Renal cortex interstitium (tissue), 15 donors: ENCODE results near the gene SHISA6. TPM values are rescaled to one million over a fixed set of nuclear protein-coding genes. Genes with fewer than 3 reads are reported as not detected.

ENCODE experiments used
- DNase-seq, 11 donors: peaks; one replicate each; pipeline ENCODE4 v3.0.0-alpha.2; 2013; ENCODE audit warnings: low read depth in 9 of 11, low spot score in 4 of 11; ENCODE audit errors: extremely low read depth in 1 of 11
- long read RNA-seq, 16 experiments: transcript quantifications; one replicate each; lab custom pipeline, GENCODE V29; 2026
- polyA plus RNA-seq, 3 donors: library from polyadenylated mRNA; unstranded; fragments of 120-200 nt; gene quantifications; one replicate each; pipeline ENCODE4 v1.2.1, GENCODE V29; 2013; ENCODE audit not compliant: insufficient read length in 3 of 3

SHISA6 gene
- 1 to 10 TPM; 1.1 to 2.3 (median 2.1) TPM for polyA plus RNA-seq
- long read RNA-seq, donor 1 = 0 reads
- long read RNA-seq, donor 2, partial matches to known transcripts = 0 of 1 reads
- long read RNA-seq, donor 2, other reads (novel, unspliced or antisense) = 0 of 1 reads
- long read RNA-seq, donor 3 = 0 reads
- long read RNA-seq, donor 4 = 0 reads
- long read RNA-seq, donor 5 = 0 reads
- long read RNA-seq, donor 6 = 0 reads
- long read RNA-seq, donor 7 = 0 reads
- long read RNA-seq, donor 8 = 0 reads
- long read RNA-seq, donor 9 = 0 reads
- long read RNA-seq, donor 10 = 0 reads
- long read RNA-seq, donor 11, full-length matches to known transcripts = 1 of 1 reads
- long read RNA-seq, donor 11, partial matches to known transcripts = 0 of 1 reads
- long read RNA-seq, donor 11, other reads (novel, unspliced or antisense) = 0 of 1 reads
- long read RNA-seq, donor 12, full-length matches to known transcripts = 1 of 1 reads
- long read RNA-seq, donor 12, partial matches to known transcripts = 0 of 1 reads
- long read RNA-seq, donor 12, other reads (novel, unspliced or antisense) = 0 of 1 reads
- long read RNA-seq, donor 13 = 0 reads
- long read RNA-seq, donor 14 = 0 reads
- long read RNA-seq, donor 15 = 0 reads
- long read RNA-seq, donor 16 = 0 reads

DNA sequence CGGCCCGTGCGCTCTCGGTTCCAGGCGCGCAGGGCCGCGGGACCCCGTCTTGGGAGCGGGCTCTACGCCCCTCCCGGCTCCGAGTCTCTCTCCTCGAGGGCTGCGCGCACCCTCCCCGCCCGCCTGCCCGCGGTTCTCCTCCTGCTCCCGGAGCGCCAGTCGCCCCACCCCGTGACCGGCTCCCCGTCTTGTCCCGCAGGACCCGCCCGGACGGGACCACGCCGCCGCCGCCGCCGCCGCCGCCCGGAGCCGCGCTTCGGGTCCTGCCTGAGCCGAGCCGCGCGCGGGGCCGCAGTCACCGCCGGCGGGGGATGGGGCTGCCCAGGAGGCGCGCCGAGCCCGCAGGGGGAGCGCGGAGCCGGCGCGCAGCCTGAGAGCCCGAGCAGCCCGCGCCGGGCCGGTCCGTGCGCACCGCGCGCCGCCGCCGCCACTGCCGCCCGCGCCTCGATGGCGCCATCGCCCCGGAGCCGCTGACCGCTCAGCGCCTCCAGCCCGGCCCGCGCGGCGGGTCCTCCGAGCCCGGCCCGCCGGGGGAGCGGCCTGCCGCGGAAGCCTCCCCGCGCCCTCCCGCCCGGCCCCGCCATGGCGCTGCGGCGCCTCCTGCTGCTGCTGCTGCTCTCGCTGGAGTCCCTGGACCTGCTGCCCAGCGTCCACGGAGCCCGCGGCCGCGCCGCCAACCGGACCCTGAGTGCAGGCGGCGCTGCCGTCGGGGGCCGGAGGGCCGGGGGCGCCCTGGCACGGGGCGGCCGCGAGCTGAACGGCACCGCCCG is at the start of gene SHISA6:
Gene SHISA6 (plus strand): TSS at position 373 of the 770 bp plus-strand sequence.
- DNase-seq = peak in 1 of 11 donors; percentile 15

DNA sequence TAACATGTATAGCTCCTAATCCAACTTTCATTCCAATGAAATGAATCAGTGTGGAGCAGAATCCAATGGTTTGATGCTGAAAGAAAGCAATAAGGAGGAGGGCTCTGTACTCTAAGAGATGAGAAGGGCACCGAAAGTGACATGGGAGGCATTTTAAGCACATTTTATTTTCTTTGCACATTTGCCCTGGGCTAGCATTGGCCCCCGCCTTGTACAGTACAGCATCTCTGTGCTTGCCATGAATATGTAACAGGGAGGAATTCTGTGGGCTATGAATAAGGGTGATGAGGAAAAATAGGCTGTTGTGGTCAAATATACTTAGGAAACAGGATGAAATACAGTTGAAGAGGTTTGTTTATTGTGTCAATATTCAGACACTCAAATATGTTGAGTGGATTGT is 45.2 kb upstream of the SHISA6 start:
- no peak for DNase-seq

DNA sequence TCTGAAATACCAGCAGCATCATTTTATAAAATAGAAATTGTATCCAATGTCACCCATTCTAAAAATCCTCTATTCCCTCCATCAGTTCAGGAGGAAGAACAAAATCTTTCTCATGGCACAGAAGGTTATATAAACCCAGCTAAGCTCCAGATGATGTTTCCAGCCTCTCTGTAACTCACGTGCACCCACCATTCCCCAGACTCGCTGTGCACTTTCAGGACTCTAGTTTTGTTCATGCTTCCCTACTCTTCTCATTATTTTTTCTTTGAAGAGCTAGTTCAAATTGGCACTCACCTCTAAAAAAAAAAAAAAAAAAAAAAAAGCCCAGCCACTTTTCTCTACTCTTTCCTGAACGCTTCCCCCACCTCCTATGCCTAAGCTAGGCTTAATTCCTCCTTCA is 36.0 kb upstream of the SHISA6 start:
- no peak for DNase-seq

DNA sequence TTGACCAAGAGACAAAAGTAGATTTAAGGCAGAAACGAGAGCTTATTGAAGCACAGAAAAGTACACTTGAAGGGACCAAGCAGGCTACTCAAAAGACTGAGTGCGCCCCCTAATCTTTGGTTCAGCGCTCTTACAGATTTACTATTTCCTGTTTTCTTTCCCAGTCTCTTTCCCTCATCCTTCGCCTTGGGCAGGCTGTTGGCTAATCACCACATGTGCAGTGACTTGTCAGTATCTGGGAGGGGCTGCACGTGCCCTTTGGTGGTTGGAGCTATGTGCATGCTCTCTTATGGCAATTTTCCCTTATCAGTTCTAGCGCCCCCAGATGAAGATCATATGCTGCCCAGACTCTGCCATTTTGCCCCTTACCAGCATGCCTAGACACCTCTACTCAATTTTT is 35.4 kb upstream of the SHISA6 start:
- peak in 2 of 11 donors; percentile 4 to 5 for DNase-seq

DNA sequence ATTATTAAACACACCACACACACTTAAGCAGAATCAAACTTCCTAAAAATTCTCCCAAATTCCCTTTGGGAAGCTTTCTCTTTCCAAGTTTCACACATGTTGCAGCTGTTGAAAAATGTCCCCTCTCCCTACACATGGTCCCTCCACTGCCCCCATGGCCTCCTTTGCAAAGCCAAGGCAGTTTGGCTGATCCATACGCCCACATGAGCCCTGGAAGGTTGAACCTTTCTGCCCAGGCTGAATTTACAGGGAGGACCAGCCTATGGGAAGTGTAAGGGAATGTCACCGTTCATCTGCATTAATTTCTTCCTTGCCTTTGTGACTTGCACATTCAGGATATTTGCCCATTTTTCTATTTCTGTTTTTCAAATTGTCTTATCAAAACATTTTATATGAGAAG is 31.1 kb upstream of the SHISA6 start:
- DNase-seq = no peak

DNA sequence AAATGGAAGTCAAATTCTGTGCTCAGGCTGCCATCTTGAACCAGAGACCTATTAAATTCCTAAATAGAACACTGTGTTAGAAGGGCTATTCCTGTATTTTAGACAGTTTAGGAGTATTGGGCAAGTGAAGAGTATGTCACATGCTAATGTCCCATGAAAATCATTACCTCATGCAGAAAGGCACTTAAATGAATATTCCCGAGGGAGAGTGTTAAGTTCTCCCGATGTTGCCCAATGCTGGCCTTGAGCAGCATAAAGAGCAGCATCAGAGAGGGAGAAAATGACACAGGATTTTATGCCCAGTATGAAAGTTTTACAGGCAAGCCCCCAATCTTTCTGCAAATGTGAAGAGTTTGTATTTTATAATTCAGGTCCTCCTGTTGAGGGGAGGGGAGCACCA is 28.2 kb upstream of the SHISA6 start:
- no peak for DNase-seq

DNA sequence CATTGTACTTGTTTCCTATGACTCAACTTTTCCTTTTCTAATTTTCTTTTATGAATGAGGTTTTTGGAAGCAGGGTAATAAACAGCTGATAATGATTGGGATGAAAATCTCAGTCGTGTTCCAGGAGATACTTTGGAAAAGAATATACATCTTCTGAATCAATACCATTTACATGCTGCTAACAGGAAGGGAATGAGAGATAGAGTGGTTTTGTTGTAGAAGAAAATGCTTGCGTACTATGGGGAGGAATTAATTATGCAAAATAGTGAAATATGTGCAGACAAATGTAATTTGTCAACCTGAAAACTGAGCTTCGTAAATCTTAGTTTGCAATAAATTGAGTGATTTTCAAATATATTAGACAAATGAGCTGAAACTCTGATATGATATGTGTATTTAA is 24.0 kb upstream of the SHISA6 start:
- DNase-seq = no peak

DNA sequence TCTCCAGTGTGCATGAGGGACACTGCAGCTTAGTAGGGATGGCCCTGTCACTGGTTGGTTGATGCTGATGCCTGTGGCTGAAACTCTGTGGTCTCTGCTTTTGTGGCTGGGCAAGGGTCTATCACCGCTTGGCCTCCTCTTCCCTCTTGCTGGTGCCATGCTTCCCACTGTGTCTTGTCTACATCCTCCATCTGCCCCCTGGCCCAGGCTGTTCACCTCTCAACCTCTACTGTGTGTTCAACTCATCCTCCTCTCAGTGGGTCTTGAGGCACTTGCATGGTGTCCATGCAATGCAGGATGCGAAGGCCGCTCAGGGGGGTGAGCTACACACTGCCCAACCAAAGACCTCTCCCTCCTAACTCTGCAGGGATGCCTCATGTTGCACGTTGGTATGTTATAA is 19.8 kb upstream of the SHISA6 start:
- no peak for DNase-seq

DNA sequence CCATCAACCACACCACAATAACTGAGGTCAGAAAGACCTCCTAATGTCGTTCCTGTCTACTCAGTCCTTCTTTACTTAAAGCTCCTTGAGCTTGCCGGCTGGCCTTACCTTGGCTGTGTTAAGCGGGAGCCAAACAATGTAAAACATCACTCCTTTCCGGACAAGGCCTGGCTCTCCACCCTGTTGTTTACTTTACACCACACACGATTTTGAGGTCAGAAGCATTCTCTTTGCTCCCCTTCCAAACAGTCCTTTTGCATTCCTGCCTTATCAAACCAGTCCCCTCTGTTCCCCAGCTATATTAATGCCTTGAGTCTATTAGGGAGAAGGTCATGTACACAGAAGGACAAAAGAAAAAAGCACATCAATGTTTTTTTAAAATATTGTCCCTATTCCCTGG is 19.3 kb upstream of the SHISA6 start:
- no peak for DNase-seq

DNA sequence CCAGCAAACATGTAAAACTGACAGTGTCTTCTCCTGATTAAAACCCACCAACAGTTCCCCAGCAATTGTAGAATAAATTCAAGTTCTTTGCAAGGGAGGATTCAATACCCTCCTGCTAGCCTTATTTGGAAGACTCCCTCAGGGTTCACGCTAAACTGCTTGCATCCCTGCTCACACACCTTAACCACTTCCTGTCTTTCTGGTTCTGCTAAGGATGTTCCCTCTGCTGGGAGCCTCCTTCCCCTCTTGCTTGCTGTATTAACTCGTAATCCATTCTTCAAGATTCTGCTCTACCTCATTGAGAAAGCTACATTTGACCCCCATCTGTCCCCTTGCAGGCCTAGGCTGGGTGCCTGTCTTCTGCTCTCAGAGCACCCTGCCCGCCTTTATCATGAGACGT is 2.3 kb upstream of the SHISA6 start:
- DNase-seq = no peak

DNA sequence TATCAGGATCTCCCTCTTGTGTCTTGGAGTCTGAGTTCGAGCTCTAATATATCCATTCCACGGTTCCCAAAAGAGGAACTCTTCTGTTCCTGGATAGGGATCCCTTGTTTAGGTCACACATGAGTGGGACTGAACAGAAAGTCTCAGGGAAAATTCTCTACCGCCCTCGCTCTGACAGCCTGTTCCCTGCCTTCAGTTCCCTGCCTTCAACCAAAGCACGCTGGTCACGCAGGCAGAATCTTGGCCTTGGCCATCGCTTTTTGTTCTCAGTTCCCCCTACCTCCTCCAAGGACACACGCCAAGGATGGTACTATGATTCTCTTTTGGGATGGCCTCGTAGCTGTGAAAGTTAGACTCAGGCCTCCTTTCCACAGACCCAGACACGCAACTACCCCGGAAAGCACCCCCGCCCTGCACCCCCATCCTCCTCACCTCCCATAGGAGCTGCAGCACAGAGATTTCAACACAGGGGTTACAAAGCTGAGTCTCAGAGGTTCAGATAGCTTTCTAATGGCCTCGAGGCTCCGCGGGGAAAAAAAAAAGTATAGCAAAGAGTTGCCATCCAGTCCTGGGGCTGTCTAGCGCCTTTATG is 1.5 kb upstream of the SHISA6 start:
- DNase-seq = no peak

DNA sequence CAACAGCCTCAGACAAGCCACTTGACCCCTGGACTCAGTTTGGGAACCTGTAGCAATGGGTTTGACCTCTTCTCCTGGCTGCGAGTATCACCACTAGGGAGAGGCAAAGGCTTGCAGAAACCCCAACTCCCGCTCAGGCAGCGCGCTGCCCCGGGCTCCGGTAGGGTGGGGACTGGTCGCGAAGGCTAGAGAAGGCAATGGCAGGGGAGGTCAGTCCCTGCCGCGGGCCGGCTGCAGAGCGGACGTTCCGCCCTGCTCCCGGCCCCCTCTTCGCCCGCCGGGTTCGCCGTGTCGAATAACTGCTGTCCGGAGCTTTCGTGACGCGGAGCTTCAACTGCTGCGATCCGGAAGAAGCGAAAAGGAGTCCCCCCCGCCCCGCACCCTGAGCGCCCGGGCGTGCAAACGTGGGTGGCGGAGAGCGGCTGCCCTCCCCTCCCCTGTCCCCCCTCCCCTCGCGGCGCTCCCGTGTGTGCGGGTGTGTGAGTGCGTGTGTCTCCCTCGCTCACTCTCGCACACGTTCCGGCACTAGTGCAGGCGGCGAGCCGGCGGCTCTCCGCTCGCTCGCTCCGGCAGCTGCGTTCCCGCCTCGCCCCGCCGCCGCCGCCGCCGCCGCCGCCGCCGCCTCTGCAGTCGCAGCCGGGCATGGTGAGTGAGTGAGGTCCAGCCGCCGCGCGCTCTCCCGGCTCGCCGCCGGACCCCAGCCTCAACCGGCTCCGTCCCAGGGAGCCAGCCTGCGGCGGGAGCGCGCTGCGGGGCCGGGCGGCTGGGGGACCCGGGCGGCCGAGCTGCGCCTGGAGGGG is 772 bp upstream of the SHISA6 start:
- peak in 3 of 11 donors; percentile 28 to 34 (median 32) for DNase-seq

DNA sequence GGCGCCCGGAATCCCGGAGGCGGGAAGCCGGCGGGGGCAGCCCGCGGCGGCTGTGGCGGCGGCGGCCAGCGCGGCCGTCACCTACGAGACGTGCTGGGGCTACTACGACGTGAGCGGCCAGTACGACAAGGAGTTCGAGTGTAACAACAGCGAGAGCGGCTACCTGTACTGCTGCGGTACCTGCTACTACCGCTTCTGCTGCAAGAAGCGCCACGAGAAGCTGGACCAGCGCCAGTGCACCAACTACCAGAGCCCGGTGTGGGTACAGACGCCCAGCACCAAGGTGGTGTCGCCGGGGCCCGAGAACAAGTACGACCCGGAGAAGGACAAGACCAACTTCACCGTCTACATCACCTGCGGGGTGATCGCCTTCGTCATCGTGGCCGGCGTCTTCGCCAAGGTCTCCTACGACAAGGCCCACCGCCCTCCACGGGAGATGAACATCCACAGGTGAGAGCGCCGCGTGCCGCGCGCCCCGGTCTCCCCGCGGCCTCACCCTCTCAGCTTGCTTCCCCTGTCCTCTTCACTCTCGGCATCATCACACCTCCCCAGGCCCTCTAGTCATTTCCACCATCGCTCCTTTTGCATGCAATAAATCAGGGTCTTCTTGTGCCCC is 706 bp downstream of the SHISA6 start:
- DNase-seq = no peak

DNA sequence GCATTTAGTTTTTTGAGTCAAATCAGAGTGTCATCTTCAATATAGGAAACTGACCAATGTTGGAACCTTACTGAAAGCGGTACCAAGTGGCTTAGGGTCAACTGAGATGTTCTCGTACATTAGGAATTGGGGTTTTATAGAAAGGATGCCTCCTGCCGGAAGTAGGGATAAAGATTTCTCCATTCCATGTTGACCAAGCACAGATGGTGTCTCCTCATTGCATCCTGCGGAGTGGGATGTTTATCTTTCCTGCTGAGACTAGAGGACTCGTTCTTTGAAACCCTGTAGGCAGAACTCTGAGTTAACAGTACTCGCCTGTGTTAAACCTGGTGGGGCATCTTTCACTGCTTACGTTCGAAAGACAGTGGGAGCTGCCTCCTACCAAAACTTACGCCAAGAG is 1.4 kb downstream of the SHISA6 start:
- no peak for DNase-seq

DNA sequence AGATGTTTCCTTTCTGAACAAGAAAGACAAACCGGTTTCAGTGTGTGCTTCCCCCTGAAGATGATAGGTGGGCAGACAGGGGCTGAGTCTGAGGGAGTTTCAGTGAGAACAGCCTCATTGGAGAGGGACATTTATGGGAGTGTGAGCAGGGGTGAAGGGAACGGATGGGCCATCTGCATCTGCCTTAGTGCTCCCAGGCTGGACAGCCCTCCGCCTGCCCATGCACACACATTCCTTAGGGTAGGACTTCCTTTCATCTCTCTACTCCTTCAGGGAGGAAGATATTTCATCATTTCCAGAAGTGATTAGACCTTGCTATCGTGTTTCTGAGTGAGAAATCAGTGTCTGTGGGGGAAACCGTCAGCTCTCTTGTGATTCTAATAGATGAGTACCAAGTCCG is 3.8 kb downstream of the SHISA6 start:
- DNase-seq = no peak

DNA sequence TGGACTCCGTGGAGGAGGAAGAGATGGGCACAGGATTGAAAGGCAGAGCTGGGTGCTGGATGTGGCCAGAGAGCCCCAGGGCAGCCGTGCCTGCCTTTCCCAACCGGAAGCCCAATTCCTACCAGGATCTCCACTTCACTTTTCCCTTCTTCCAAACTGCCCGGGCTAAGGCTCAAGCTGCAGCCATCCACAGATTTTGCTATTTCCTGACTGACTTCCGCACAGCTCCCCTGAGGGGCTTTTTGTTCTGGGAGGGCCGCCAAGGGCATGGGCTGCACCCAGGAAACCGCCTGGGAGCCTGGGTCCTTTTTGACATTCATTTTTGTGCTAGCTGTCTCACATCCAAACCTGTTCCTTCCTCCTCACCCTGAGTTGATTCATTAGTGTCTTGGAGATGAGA is 4.2 kb downstream of the SHISA6 start:
- DNase-seq = no peak

DNA sequence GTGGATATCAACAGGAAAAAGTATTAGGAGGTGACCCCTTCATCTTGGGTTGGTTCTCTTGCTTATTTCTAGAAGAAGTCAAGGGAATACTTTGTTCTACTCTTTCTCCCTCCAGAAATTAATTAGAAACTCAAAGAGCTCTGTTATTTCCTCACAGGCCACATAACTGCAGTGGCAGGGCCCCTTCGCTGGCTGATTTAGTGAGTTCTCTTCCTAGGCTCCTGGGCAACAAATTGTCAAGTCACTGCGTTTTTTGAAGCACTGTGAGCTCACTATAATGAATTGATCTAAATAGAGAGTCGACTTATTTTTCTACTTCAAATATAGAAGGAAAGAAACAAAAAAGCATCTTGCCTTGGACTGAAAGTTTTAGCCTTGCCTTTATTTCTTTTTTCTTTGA is 4.8 kb downstream of the SHISA6 start:
- no peak for DNase-seq

DNA sequence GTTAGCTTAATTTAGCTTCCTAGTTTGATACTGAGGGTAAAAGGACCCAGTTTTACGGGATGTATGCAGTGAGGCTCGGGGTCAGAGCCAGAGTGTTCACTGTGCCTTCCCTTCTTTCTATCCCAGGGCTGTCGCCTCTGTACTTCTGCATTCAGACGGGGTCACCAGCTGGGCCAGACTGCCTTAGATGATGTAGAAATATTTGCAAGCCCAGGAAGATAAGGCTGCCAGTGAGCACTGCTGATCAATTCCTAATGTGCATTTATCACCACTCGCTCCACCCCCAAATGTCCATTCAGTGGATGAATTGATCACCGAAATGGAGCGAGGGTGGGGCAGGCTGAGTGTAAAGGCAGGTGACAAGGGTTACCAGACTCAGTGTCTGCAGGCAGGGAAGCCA is 9.1 kb downstream of the SHISA6 start:
- DNase-seq = no peak
